Heart left ventricle (tissue), 16 donors: Measurements from ENCODE around the gene MRPS34. TPM values are rescaled to one million over a fixed set of nuclear protein-coding genes. Genes with fewer than 3 reads are reported as not detected.

Experiments
- ATAC-seq, 4 donors: fragments of 200-7000 bp; cut with Tn5 transposase; one replicate each; pipeline ENCODE4 v1.9.1; 2020 to 2022; ENCODE audit warnings: moderate library complexity in 4 of 4, mild to moderate bottlenecking in 3 of 4, moderate number of reproducible peaks in 1 of 4
- DNase-seq, 5 donors: peaks; one replicate each; pipeline ENCODE4 v3.0.0-alpha.2; 2020
- H3K27ac ChIP-seq, 12 donors: fragments of 200-600 bp; sonication (generic) in 4 of 12; one replicate each; pipeline versions ENCODE4 v1.5.0 to v1.8.0; 2016 to 2022; ENCODE audit warnings: mild to moderate bottlenecking in 2 of 12
- H3K27me3 ChIP-seq, 9 donors: fragments of 200-600 bp; sonication (generic) in 2 of 9; one replicate each; pipeline versions ENCODE4 v1.5.1 to v1.8.0; 2016 to 2022; ENCODE audit warnings: mild to moderate bottlenecking in 3 of 9
- H3K36me3 ChIP-seq, 9 donors: fragments of 200-600 bp; sonication (generic) in 2 of 9; one replicate each; pipeline versions ENCODE4 v1.5.0 to v1.8.0; 2018 to 2022; ENCODE audit warnings: mild to moderate bottlenecking in 2 of 9
- H3K4me1 ChIP-seq, 12 donors: fragments of 200-600 bp; sonication (generic) in 4 of 12; one replicate each; pipeline versions ENCODE4 v1.5.0 to v1.8.0; 2016 to 2022; ENCODE audit warnings: mild to moderate bottlenecking in 3 of 12
- H3K4me3 ChIP-seq, 12 donors: fragments of 200-600 bp; sonication (generic) in 4 of 12; one replicate each; pipeline versions ENCODE4 v1.5.0 to v1.8.0; 2017 to 2022; ENCODE audit warnings: mild to moderate bottlenecking in 9 of 12, moderate library complexity in 4 of 12
- H3K9me3 ChIP-seq, 12 donors: fragments of 200-600 bp; sonication (generic) in 4 of 12; one replicate each; pipeline versions ENCODE4 v1.5.0 to v1.8.0; 2016 to 2022; ENCODE audit warnings: mild to moderate bottlenecking in 1 of 12
- POLR2A ChIP-seq, 2 donors: fragments of 450-650 bp; IDR thresholded peaks; one replicate each; pipeline ENCODE4 v1.6.1; 2017; ENCODE audit warnings: antibody characterized with exemption in 2 of 2, mild to moderate bottlenecking in 2 of 2, moderate library complexity in 2 of 2
- WGBS, 4 donors: extraction: QIAGEN DNeasy Blood & Tissue Kit in 2 of 4; methylation state at CpG; one replicate each; pipeline versions ENCODE4 v1.1.5 to v1.1.7; 2013 to 2018; 5-methylcytosine and 5-hydroxymethylcytosine counted together
- intact Hi-C, 10 donors: fragments of 100-400 bp; cut with DNase I; formaldehyde crosslinking; loops; one replicate each; pipeline versions ENCODE4 v1.11.1 to v1.14.2; 2022
- polyA plus RNA-seq, 2 donors: library from polyadenylated mRNA; stranded (reverse); fragments of 200-250 nt; gene quantifications; one replicate each; pipeline ENCODE4 v1.2.3, GENCODE V29; 2013
- total RNA-seq, 9 donors: library from RNA; depleted of rRNA in 2 of 9; stranded (reverse); fragments of >200 nt in 2 of 9; fragmentation: NEBNext Ultra II Directional in 3 of 9; extraction: Animal tissue kit (Norgen Biotek cat#: 25700) in 3 of 9; gene quantifications; one replicate each; pipeline versions ENCODE4 v1.1.0 to v1.2.4, GENCODE V29; 2016 to 2023
- TF ChIP-seq, protein P1 (sequence below), 12 donors: fragments of 200-600 bp; sonication (generic) in 4 of 12; IDR thresholded peaks; one replicate each; pipeline versions ENCODE4 v1.5.0 to v1.8.0; 2018 to 2022; ENCODE audit warnings: antibody characterized with exemption in 12 of 12, mild to moderate bottlenecking in 5 of 12
- donor health status: ischemic (EF 13 %, LVEDD 7.1; RV severe dilation, severe dysfunction).
- donor health status: healthy with polysubstance abuse.
- donor health status: DM: no; HTN: yes; CAD: no.
- donor health status: DM: no; HTN: no; CAD: no.
- donor health status: ischemic (EF 25% LVEDD 6.9; RV normal size, moderate dysfunction).
- donor health status: ischemic (EF 25% LVEDD 5.7; RV mildly dilated, moderate dysfunction).
- donor health status: healthy.
- donor health status: DM: yes; HTN: yes; CAD: no.
- donor health status: ischemic (EF 35%, LVEDD 5.7; RV mildly dilated, moderate dysfunction).
- donor health status: nonischemic (EF 11% LVEDD 7.7; RV severe dilation, severe dysfunction).
- donor health status: DM: yes; HTN: yes; CAD: no.
- donor health status: PGD.
- donor health status: ischemic (EF 29% LVEDD 5.4; RV normal size, mild dysfunction).
- donor health status: nonischemic (EF 23%, LVEDD 6.1; RV moderate dilation, normal function).

MRPS34 gene
- total and polyA plus RNA-seq, 11 donors = 58.0 to 123 (median 81.8) TPM

- H3K27ac ChIP-seq = no peak overlapping the region
- no peaks in the 10 kb centered on the region for H3K4me1 ChIP-seq
- H3K27me3 ChIP-seq = no peaks in the 10 kb centered on the region
- WGBS, 4 donors = 88 to 93% (median 89%) methylated on average over 17 to 19 of the region's 19 CpGs
- ATAC-seq (peak in 3 of 4 donors; percentile 22 to 53 (median 52)), DNase-seq (no peak)
- H3K9me3 ChIP-seq = no peaks in the 10 kb centered on the region
- H3K4me3 ChIP-seq = no peak overlapping the region
- TF ChIP-seq, protein P1, sequence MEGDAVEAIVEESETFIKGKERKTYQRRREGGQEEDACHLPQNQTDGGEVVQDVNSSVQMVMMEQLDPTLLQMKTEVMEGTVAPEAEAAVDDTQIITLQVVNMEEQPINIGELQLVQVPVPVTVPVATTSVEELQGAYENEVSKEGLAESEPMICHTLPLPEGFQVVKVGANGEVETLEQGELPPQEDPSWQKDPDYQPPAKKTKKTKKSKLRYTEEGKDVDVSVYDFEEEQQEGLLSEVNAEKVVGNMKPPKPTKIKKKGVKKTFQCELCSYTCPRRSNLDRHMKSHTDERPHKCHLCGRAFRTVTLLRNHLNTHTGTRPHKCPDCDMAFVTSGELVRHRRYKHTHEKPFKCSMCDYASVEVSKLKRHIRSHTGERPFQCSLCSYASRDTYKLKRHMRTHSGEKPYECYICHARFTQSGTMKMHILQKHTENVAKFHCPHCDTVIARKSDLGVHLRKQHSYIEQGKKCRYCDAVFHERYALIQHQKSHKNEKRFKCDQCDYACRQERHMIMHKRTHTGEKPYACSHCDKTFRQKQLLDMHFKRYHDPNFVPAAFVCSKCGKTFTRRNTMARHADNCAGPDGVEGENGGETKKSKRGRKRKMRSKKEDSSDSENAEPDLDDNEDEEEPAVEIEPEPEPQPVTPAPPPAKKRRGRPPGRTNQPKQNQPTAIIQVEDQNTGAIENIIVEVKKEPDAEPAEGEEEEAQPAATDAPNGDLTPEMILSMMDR (IDR thresholded peaks at IDR 0.05) = no peak
- TF ChIP-seq POLR2A (IDR thresholded peaks at IDR 0.05) = no peak
- H3K36me3 ChIP-seq = peaks cover 0 to 45% (median 40%) of the 10 kb centered on the region in 9 donors
- intact Hi-C loops = no loop called here
Observed at GRCh38 chr16:1741553-1742165, 31.3 kb downstream of the MRPS34 start.

GRCh38 chr16:1740781-1741490 is 32.0 kb downstream of the MRPS34 start:
- no peaks in the 10 kb centered on the region for H3K27me3 ChIP-seq
- TF ChIP-seq, protein P1 (IDR thresholded peaks at IDR 0.05) = no peak
- no peak for TF ChIP-seq POLR2A (IDR thresholded peaks at IDR 0.05)
- no peak overlapping the region for H3K27ac ChIP-seq
- H3K36me3 ChIP-seq = peaks cover 0 to 40% (median 39%) of the 10 kb centered on the region in 9 donors
- H3K4me1 ChIP-seq = no peaks in the 10 kb centered on the region
- WGBS, 4 donors = 90 to 92% (median 91%) methylated on average over 29 to 30 of the region's 30 CpGs
- ATAC-seq (peak in 1 of 4 donors; percentile 9), DNase-seq (no peak)
- H3K9me3 ChIP-seq = no peaks in the 10 kb centered on the region
- intact Hi-C loops = no loop called here
- no peak overlapping the region for H3K4me3 ChIP-seq

DNA sequence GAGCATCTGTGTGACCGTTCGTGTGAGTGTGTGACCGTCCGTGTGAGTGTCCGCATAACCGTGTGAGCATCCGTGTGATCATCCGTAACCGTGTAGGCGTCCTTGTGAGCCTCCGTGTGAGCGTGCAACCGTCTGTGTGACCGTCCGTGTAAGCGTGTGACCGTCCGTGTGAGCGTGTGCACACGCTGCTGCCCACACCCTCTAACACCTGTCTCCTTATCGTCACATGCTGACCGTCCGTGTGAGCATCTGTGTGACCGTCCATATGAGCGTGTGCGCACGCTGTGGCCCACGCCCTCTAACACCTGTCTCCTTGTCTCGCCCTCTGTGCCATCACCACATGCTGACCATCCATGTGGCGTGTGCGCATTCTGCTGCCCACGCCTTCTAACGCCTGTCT is 32.7 kb downstream of the MRPS34 start:
- no peak overlapping the region for H3K4me3 ChIP-seq
- intact Hi-C loops = no loop called here
- no peaks in the 10 kb centered on the region for H3K9me3 ChIP-seq
- ATAC-seq (no peak), DNase-seq (no peak)
- WGBS, 4 donors = 96 to 97% (median 97%) methylated on average over 33 of the region's 33 CpGs
- peaks cover 0 to 33% (median 32%) of the 10 kb centered on the region in 9 donors for H3K36me3 ChIP-seq
- H3K27ac ChIP-seq = no peak overlapping the region
- H3K4me1 ChIP-seq = no peaks in the 10 kb centered on the region
- H3K27me3 ChIP-seq = no peaks in the 10 kb centered on the region
- TF ChIP-seq, protein P1 (IDR thresholded peaks at IDR 0.05) = no peak
- TF ChIP-seq POLR2A (IDR thresholded peaks at IDR 0.05) = no peak

DNA sequence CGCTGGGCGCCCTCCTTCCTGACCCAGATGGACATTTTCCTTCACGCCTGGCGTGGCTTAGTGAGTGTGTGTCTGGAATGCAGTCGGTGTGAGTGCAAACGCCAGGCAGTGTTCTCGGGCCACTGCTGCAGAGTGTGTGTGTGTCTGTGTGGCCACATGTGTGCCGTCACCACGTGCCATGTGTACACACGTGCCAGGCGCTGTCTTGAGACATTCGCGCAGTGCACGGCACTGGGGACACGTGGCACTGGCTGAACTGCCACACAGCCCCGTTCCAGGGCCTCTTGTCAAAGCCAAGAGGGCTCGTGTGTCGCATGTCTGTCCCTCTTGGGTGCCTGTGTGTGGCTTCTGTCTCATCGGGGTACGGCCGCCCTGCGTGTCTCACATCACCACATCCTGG is 38.1 kb downstream of the MRPS34 start:
- WGBS, 4 donors = 95 to 99% (median 98%) methylated on average over 15 to 22 of the region's 22 CpGs
- Histone ChIP-seq H3K9me3 (no peaks in the 10 kb centered on the region), H3K27me3 (no peaks in the 10 kb centered on the region), H3K4me3 (no peak overlapping the region), H3K27ac (no peak overlapping the region), H3K36me3 (peaks cover 0 to 50% (median 45%) of the 10 kb centered on the region in 9 donors), H3K4me1 (peaks cover 0 to 11% (median 0%) of the 10 kb centered on the region in 12 donors)
- TF ChIP-seq POLR2A (IDR thresholded peaks at IDR 0.05) = no peak
- TF ChIP-seq, protein P1 (IDR thresholded peaks at IDR 0.05) = no peak
- intact Hi-C loops = no loop called here
- DNase-seq (no peak), ATAC-seq (peak in 1 of 4 donors; percentile 16)
